HG03066 (cell line): ENCODE data around the gene CDH16.
"Not testable (repeated sequence)": the region's sequence is repeated elsewhere in the genome, so short reads cannot be mapped to it uniquely, and the experiment has no call there.

Experiments used
- ATAC-seq: cut with Tn5 transposase; IDR thresholded peaks from one replicate; pipeline ENCODE4 v1.9.1; 2021; ENCODE audit warnings: low read depth; ENCODE audit not compliant: unreplicated experiment

CDH16 gene

GRCh38 chr16:66899310-66899944 is 19.3 kb downstream of the CDH16 start:
- ATAC-seq: no peak

- no peak for ATAC-seq
Observed at GRCh38 chr16:66898933-66899309, 19.8 kb downstream of the CDH16 start.

GRCh38 chr16:66898207-66898606 is 20.5 kb downstream of the CDH16 start:
- no peak for ATAC-seq

- not testable (repeated sequence) for ATAC-seq
Observed at GRCh38 chr16:66896682-66897081, 22.0 kb downstream of the CDH16 start.

- ATAC-seq: no peak
Observed at GRCh38 chr16:66895999-66896398, 22.7 kb downstream of the CDH16 start.

- ATAC-seq: no peak
Observed at GRCh38 chr16:66895689-66895979, 23.1 kb downstream of the CDH16 start.

GRCh38 chr16:66894948-66895688 is 23.6 kb downstream of the CDH16 start:
- no peak for ATAC-seq

- ATAC-seq: no peak
Observed at GRCh38 chr16:66894055-66894454, 24.6 kb downstream of the CDH16 start.

- no peak for ATAC-seq
Observed at GRCh38 chr16:66891797-66892196, 26.9 kb downstream of the CDH16 start.

- no peak for ATAC-seq
Observed at GRCh38 chr16:66891360-66891759, 27.3 kb downstream of the CDH16 start.

- ATAC-seq: no peak
Observed at GRCh38 chr16:66890799-66891198, 27.9 kb downstream of the CDH16 start.

GRCh38 chr16:66889622-66890021 is 29.1 kb downstream of the CDH16 start:
- no peak for ATAC-seq

- ATAC-seq: no peak
Observed at GRCh38 chr16:66888647-66889615, 29.8 kb downstream of the CDH16 start.

- ATAC-seq: no peak
Observed at GRCh38 chr16:66886914-66887313, 31.8 kb downstream of the CDH16 start.

- ATAC-seq: no peak
Observed at GRCh38 chr16:66886321-66886720, 32.4 kb downstream of the CDH16 start.

GRCh38 chr16:66885491-66885890 is 33.2 kb downstream of the CDH16 start:
- no peak for ATAC-seq

- no peak for ATAC-seq
Observed at GRCh38 chr16:66882702-66883101, 36.0 kb downstream of the CDH16 start.

- no peak for ATAC-seq
Observed at GRCh38 chr16:66881964-66882508, 36.6 kb downstream of the CDH16 start.

GRCh38 chr16:66881560-66881959 is 37.1 kb downstream of the CDH16 start:
- no peak for ATAC-seq

- no peak for ATAC-seq
Observed at GRCh38 chr16:66881014-66881417, 37.7 kb downstream of the CDH16 start.
